ENCODE results near the gene NINJ2.

- TF ChIP-seq CTCF (conservative IDR thresholded peaks at IDR 0.05 in 1 of 2, IDR thresholded peaks at IDR 0.05 in 1 of 2; ENCODE audit: extremely low read depth in 1 of 2, insufficient read depth in 1 of 2, low read depth in 1 of 2, low read length in 2 of 2) (no peak), EZH2 (IDR thresholded peaks at IDR 0.05; ENCODE audit: borderline replicate concordance, low read length) (no peak)
Observed at GRCh38 chr12:633731-634130, 29.5 kb downstream of the NINJ2 start.

Data from mammary epithelial cell (primary cell).